GM20000 (cell line): ENCODE measurements around the gene STC2.

Experiments used
- DNase-seq: peaks from one replicate; pipeline ENCODE4 v3.0.0; 2012; ENCODE audit warnings: low spot score
- TF ChIP-seq, protein P1 (sequence below): IDR thresholded peaks from 2 replicates; pipeline ENCODE4 v1.5.1; 2012; ENCODE audit warnings: mild to moderate bottlenecking, control low read depth; ENCODE audit errors: extremely low read depth, missing control alignments

The STC2 gene

DNA sequence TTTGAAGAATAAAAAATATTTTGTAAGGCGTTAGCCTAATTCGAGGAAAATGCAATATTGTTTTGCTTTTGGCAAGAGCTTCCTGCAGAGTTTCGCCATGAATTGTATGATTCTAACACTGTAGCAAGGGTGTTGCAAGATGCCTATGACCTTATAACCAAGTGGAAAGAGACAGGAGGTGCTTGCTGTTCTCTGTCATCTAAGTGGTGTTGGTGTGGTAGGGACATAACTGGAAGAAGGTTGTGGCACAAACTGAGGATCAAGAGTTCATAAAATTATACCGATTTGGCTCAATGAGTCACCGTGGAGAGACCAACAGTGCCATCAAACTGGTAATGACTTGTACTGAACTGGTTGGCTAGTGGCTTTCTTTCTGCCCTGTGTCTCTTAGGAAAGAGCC lies 6.3 kb downstream of the STC2 start:
- no peak for DNase-seq
- TF ChIP-seq, protein P1, sequence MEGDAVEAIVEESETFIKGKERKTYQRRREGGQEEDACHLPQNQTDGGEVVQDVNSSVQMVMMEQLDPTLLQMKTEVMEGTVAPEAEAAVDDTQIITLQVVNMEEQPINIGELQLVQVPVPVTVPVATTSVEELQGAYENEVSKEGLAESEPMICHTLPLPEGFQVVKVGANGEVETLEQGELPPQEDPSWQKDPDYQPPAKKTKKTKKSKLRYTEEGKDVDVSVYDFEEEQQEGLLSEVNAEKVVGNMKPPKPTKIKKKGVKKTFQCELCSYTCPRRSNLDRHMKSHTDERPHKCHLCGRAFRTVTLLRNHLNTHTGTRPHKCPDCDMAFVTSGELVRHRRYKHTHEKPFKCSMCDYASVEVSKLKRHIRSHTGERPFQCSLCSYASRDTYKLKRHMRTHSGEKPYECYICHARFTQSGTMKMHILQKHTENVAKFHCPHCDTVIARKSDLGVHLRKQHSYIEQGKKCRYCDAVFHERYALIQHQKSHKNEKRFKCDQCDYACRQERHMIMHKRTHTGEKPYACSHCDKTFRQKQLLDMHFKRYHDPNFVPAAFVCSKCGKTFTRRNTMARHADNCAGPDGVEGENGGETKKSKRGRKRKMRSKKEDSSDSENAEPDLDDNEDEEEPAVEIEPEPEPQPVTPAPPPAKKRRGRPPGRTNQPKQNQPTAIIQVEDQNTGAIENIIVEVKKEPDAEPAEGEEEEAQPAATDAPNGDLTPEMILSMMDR, result no peak

DNA sequence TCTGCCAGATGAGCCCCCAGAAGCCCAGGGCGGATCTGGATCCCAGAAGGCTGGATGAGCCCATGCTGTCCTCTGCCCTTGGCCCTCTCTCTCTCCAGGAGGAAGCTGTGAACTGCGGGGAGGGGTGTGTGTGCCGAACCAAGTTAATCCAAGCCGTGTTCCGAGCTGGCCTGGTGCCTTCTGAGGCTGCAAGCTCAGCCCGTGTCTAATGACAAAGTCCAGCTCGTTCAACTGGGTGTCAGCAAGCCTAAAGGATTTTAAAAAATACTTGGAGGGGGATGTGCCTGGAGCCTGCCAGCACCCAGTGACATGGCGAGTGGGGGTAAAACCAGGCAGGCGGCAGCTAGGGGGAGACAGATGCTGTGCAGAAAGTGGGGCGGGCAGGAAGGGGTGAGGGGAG lies 8.0 kb downstream of the STC2 start:
- TF ChIP-seq, protein P1, result no peak
- DNase-seq, result no peak

DNA sequence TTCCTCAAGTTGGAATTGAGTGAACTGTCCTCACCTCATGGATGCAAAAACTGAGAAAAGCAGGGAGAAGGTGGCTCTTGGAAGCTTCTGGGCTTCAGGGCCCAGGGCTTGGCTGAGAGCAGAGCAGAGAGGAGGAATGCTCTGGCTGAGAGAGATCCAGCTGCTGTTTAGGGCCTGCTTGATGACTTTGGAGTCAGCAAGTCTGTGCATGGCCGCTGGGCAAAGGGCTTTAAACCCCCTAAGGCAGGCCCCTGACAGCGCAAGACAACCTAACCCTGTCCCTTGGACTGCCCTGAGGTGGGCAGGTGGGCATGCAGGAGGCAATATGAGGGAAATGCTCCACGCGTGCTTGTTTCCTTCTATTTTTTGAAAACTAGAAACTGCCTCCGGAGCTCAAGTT lies 8.6 kb downstream of the STC2 start:
- no peak for DNase-seq
- TF ChIP-seq, protein P1, result no peak

DNA sequence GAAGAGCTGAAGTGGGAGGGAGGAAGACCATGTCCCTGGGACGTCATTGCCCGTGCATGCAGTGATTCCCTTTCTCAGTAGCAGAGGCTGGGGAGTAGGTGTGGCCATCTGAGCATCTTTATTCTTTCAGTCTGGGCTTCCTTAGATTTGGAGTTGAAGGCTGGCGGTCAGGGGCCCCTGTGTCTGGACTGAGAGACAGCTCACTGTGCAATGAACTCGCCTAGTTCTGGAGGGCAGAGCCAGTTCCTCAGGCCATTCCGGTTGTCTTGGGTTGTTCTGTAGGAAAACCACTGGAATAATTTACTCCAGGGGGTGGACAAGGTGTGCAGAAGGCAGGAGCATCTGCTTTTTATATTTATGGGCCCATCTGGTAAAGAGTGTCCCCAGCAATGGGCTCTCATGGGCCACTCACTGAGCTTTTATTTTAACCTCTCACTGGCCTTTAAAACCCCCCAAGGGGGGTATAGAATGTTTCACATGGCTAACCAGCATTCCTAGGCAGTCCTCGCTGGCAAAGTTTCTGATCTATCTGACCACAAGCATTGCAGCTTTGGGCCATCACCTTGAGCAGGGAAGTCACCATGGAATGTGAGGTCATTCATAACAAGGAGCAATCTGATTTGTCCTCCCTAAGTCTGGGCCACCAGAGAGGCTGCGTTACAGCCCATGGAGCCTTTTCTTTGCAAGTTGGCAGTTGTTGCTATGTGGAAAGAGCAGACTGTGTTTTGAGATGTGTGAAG lies 9.2 kb downstream of the STC2 start:
- TF ChIP-seq, protein P1, result no peak
- no peak for DNase-seq

DNA sequence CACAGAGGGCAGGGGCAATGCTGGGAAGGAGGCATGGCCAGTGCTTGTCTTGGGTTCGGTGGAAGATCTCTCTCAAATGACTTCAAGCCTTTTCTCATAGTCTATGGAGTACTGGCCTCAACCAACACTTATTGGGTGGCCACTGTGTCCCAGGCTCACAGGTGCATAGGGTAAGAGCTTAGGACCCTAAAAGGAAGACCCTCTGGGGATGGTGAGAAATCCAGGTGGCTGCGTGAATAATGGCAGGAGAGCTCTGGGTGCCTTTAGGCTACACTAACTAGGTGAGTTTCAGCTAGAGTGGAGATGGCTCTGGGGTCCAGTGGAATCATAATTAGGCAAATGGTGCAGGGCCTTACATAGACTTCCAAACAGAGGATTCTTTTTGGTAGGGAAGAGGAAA lies 9.9 kb downstream of the STC2 start:
- TF ChIP-seq, protein P1, result no peak
- DNase-seq, result no peak

DNA sequence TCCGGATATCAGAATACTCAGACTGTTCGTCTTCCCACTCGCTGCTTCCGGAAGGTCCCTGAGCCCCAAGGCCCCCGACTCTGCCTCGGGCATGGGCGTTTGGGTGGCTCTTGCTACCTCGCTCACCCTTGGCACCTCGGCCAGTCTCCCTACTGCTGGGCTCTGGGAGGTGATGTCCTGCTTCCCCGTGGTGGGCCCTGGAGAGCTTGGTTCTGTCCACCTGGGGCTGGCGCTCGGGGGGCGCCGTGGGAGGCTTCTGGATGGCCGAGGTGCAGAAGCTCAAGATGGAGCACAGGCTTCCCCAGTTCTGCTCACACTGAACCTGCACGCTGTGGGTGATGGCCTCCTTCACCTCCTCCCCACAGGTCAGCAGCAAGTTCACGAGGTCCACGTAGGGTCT lies 10.4 kb downstream of the STC2 start:
- no peak for DNase-seq
- TF ChIP-seq, protein P1, result no peak

DNA sequence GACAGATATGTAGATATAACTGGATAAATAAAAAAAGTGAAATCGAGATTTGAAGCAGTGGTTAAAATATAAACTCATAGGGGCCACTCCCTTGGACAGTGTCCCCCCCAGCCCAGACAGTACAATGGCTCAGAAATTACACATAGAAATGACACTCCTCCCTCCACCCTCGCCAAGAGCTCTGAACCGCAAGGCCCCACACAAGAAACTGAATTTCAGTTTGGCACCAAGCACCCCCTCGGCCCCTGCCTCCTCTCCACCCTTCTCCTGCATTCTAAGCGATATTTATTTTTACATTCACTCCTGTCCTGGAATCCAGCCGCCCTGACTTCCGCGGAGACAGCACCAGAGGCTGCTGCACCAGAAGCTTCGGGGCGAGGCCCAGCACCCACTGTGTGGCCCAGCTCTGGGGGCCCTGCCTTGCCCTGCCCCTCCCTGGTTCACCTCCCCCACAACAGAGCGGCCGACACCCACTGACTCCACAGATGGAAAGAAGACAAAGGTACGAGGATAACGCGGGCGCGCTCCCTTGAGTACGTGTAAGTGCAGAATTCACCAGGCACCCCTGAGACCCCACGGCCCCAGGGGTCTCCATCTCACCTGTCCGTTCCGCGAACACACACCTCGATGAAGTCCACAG lies 11.0 kb downstream of the STC2 start:
- no peak for DNase-seq
- TF ChIP-seq, protein P1, result no peak
